Stomach (tissue), 9 donors: ENCODE results near the gene MRAS. TPM values are rescaled to one million over a fixed set of nuclear protein-coding genes. Genes with fewer than 3 reads are reported as not detected.

Source experiments
- DNase-seq, 2 donors: peaks; one replicate each; pipeline versions ENCODE4 v3.0.0 to v3.0.0-alpha.2; 2013 to 2019
- H3K27ac ChIP-seq, 5 donors: fragments of 200-600 bp in 4 of 5; sonication (generic) in 4 of 5; one replicate each; pipeline ENCODE4 v1.5.1; 2013 to 2019; ENCODE audit warnings: mild to moderate bottlenecking in 1 of 5, moderate library complexity in 1 of 5
- H3K27me3 ChIP-seq, 3 donors: fragments of 200-600 bp; sonication (generic); one replicate each; pipeline ENCODE4 v1.5.1; 2017 to 2019; ENCODE audit warnings: mixed run types in 1 of 3
- H3K36me3 ChIP-seq, 4 donors: fragments of 200-600 bp; sonication (generic); 1 replicate in 3 of 4; 2 replicates in 1 of 4; pipeline ENCODE4 v1.5.1; 2016 to 2019
- H3K4me1 ChIP-seq, 4 donors: fragments of 200-600 bp; sonication (generic); one replicate each; pipeline ENCODE4 v1.5.1; 2016 to 2019
- H3K4me3 ChIP-seq, 4 donors: fragments of 200-600 bp; sonication (generic) in 3 of 4; one replicate each; pipeline ENCODE4 v1.5.1; 2016 to 2019; ENCODE audit warnings: mild to moderate bottlenecking in 1 of 4
- H3K9me3 ChIP-seq, 4 donors: fragments of 200-600 bp; sonication (generic); one replicate each; pipeline ENCODE4 v1.5.1; 2016 to 2019
- CTCF ChIP-seq, 7 experiments: fragments of 450-650 bp in 4 of 7; fragments of 200-600 bp in 3 of 7; sonication (generic) in 3 of 7; IDR thresholded peaks; one replicate each; pipeline ENCODE4 v1.5.1; 2016 to 2019; ENCODE audit warnings: antibody characterized with exemption in 7 of 7, control low read depth in 2 of 7, mild to moderate bottlenecking in 1 of 7
- EP300 ChIP-seq: sonication (generic); formaldehyde crosslinking; IDR thresholded peaks from one replicate; pipeline ENCODE4 v1.6.1; 2017; ENCODE audit warnings: antibody characterized with exemption
- POLR2A ChIP-seq, 4 donors: fragments of 450-650 bp; IDR thresholded peaks; one replicate each; pipeline ENCODE4 v1.6.1; 2016; ENCODE audit warnings: antibody characterized with exemption in 4 of 4, control low read depth in 2 of 4, mild to moderate bottlenecking in 1 of 4, moderate library complexity in 1 of 4
- POLR2AphosphoS5 ChIP-seq, 3 donors: sonication (generic); formaldehyde crosslinking; IDR thresholded peaks; one replicate each; pipeline ENCODE4 v1.6.1; 2016; ENCODE audit warnings: antibody characterized with exemption in 3 of 3
- WGBS, 5 donors: extraction: QIAGEN DNeasy Blood & Tissue Kit in 3 of 5; methylation state at CpG; one replicate each; pipeline versions ENCODE4 v1.1.5 to v1.1.7; 2013 to 2018; 5-methylcytosine and 5-hydroxymethylcytosine counted together
- intact Hi-C: fragments of 100-400 bp; cut with DNase I; formaldehyde crosslinking; loops from one replicate; pipeline ENCODE4 v1.15.1; 2023; ENCODE audit warnings: low total_unique reads
- polyA plus RNA-seq, 3 donors: library from polyadenylated mRNA; stranded (reverse); fragments of 200-250 nt; gene quantifications; one replicate each; pipeline ENCODE4 v1.2.3, GENCODE V29; 2013
- total RNA-seq, 5 donors: library from RNA; depleted of rRNA; stranded (reverse); fragments of >200 nt; gene quantifications; one replicate each; pipeline versions ENCODE4 v1.1.0 to v1.2.3, GENCODE V29; 2014 to 2016
- donor health status: healthy with polysubstance abuse.
- donor health status: Bipolar disorder and iron deficiency.
- donor health status: healthy.

The MRAS gene
- total and polyA plus RNA-seq, 8 donors, result 4.4 to 28.0 (median 10.5) TPM

DNA sequence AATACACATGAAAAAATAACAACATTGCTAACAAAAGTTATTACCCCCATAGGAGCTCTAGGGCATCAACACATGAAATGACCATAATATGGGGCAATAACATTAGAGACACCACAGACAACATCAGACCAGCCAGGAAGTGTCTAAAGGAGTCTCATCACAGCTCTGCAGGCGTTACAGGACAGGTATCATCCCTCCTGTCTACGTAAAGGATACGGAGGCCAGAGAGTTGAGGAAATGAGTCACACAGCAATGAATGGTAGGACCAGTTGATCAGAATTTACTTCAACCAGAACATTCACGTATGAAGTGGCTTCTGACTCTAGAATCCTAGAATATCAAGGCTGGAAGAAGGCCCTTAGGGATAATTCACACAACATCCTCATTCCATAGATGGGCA, 20.5 kb upstream of the MRAS start:
- H3K36me3 ChIP-seq, result no peaks in the 10 kb centered on the region
- intact Hi-C loops, result no loop called here
- no peak for DNase-seq
- WGBS, 5 donors, result 76 to 90% (median 83%) methylated on average over 4 of the region's 4 CpGs
- H3K27ac ChIP-seq, result no peak overlapping the region
- H3K4me3 ChIP-seq, result no peak overlapping the region
- TF ChIP-seq POLR2AphosphoS5 (IDR thresholded peaks at IDR 0.05), result no peak
- TF ChIP-seq CTCF (IDR thresholded peaks at IDR 0.05), result no peak
- no peak for TF ChIP-seq EP300
- TF ChIP-seq POLR2A (IDR thresholded peaks at IDR 0.05), result no peak
- H3K9me3 ChIP-seq, result no peaks in the 10 kb centered on the region
- H3K27me3 ChIP-seq, result no peaks in the 10 kb centered on the region
- H3K4me1 ChIP-seq, result peaks cover 5 to 18% (median 17%) of the 10 kb centered on the region in 4 donors

GRCh38 chr3:138328341-138328740, 20.0 kb upstream of the MRAS start:
- no peak for TF ChIP-seq POLR2AphosphoS5 (IDR thresholded peaks at IDR 0.05)
- TF ChIP-seq CTCF (IDR thresholded peaks at IDR 0.05), result no peak
- TF ChIP-seq POLR2A (IDR thresholded peaks at IDR 0.05), result no peak
- TF ChIP-seq EP300, result no peak
- peaks cover 5 to 18% (median 17%) of the 10 kb centered on the region in 4 donors for H3K4me1 ChIP-seq

GRCh38 chr3:138329127-138329983, 19.0 kb upstream of the MRAS start, which contains the start of gene NME9:
Gene NME9 (minus strand): TSS chr3:138329851. CDS start chr3:138329335, 516 bp downstream.
- Histone ChIP-seq H3K4me3 (peak within 1 kb of the TSS; percentile 63 to 77 (median 66)), H3K27me3 (no peaks in the 10 kb centered on the region), H3K9me3 (no peaks in the 10 kb centered on the region), H3K36me3 (no peaks in the 10 kb centered on the region), H3K4me1 (peaks cover 5 to 18% (median 17%) of the 10 kb centered on the region in 4 donors), H3K27ac (peak within 1 kb of the TSS; percentile 28 to 79 (median 66))
- peak; percentile 89 to 96 for DNase-seq
- 0 to 1% (median 0%) methylated on average over 42 to 62 of the region's 62 CpGs for WGBS, 5 donors
- intact Hi-C loops, result no loop called here
- peak in 1 of 3 donors; percentile 75 for TF ChIP-seq POLR2AphosphoS5 (IDR thresholded peaks at IDR 0.05)
- TF ChIP-seq EP300, result no peak
- no peak for TF ChIP-seq POLR2A (IDR thresholded peaks at IDR 0.05)
- TF ChIP-seq CTCF (IDR thresholded peaks at IDR 0.05), result peak in 5 of 7 experiments; percentile 11 to 49 (median 42)

More at GRCh38 chr3:138328341-138328740, 20.0 kb upstream of the MRAS start:
- H3K36me3 ChIP-seq, result no peaks in the 10 kb centered on the region
- DNase-seq, result peak in 1 of 2 donors; percentile 23
- intact Hi-C loops, result no loop called here
- H3K9me3 ChIP-seq, result no peaks in the 10 kb centered on the region
- H3K27ac ChIP-seq, result no peak overlapping the region
- no peak overlapping the region for H3K4me3 ChIP-seq
- H3K27me3 ChIP-seq, result no peaks in the 10 kb centered on the region
- 29 to 50% (median 44%) methylated on average over 2 of the region's 2 CpGs for WGBS, 5 donors

DNA sequence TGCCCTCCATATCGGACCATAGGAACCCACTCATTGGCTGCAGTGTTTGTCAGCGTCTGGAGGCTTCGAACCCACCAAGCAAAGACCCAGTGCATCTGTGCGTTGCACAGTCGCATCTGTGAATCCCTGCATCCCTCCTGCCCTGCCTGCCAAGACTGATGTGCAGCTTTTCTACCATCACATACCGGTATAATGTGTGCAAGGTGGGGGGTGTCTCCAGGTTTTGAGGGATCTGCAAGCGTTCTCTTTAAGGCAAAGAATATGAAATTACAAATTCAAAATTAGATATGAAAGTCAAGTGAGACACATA, 18.4 kb upstream of the MRAS start:
- H3K27me3 ChIP-seq, result no peaks in the 10 kb centered on the region
- intact Hi-C loops, result no loop called here
- H3K4me1 ChIP-seq, result peaks cover 5 to 18% (median 17%) of the 10 kb centered on the region in 4 donors
- 3 to 6% (median 5%) methylated on average over 7 of the region's 7 CpGs for WGBS, 5 donors
- peak overlapping the region; percentile 63 to 77 (median 66) for H3K4me3 ChIP-seq
- no peak for DNase-seq
- TF ChIP-seq POLR2A (IDR thresholded peaks at IDR 0.05) (no peak), EP300 (no peak), POLR2AphosphoS5 (IDR thresholded peaks at IDR 0.05) (no peak), CTCF (IDR thresholded peaks at IDR 0.05) (no peak)
- H3K36me3 ChIP-seq, result no peaks in the 10 kb centered on the region
- peak overlapping the region in 3 of 5 donors; percentile 28 to 79 (median 64) for H3K27ac ChIP-seq
- no peaks in the 10 kb centered on the region for H3K9me3 ChIP-seq
